Measurements from ENCODE around the gene CTNNA3.

DNA sequence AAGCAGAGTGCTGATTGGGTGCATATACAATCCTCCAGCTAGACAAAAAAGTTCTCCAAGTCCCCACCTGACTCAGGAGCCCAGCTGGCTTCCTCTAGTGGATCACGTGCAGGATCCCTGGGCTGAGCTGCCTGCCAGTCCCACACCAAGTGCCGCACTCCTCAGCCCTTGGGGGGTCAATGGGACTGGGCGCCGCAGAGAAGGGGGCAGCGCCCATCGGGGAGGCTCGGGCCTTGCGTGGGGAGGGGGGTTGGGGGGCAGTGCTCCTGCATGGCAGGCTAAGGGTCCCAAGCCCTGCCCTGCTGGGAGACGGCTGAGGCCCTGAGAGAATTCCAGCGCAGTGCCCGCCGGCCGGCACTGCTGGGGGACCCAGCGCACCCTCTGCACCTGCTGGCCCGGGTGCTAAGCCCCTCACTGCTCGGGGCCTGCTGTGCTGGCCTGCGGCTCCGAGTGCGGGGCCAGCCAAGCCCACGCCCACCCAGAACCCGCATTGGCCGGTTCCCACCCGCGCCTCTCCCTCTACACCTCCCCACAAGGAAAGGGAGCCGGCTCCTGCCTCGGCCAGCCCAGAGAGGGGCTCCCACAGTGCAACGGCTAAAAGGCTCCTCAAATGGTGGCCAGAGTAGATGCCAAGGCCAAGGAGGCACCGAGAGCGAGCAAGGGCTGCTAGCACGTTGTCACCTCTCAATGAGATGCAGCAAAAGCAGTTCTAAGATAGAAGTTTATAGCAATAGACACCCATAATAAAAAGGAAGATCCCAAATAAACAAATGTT is 1044.5 kb downstream of the CTNNA3 start:
- TF ChIP-seq, protein P1, sequence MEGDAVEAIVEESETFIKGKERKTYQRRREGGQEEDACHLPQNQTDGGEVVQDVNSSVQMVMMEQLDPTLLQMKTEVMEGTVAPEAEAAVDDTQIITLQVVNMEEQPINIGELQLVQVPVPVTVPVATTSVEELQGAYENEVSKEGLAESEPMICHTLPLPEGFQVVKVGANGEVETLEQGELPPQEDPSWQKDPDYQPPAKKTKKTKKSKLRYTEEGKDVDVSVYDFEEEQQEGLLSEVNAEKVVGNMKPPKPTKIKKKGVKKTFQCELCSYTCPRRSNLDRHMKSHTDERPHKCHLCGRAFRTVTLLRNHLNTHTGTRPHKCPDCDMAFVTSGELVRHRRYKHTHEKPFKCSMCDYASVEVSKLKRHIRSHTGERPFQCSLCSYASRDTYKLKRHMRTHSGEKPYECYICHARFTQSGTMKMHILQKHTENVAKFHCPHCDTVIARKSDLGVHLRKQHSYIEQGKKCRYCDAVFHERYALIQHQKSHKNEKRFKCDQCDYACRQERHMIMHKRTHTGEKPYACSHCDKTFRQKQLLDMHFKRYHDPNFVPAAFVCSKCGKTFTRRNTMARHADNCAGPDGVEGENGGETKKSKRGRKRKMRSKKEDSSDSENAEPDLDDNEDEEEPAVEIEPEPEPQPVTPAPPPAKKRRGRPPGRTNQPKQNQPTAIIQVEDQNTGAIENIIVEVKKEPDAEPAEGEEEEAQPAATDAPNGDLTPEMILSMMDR (IDR thresholded peaks at IDR 0.05): no peak
- no peak for TF ChIP-seq POLR2A (IDR thresholded peaks at IDR 0.05)
